HUES6 (cell line): ENCODE measurements around the gene ERBB4.
"Not testable (repeated sequence)": the region's sequence is repeated elsewhere in the genome, so short reads cannot be mapped to it uniquely, and the experiment has no call there.

Experiments
- H3K27ac ChIP-seq: 2 replicates; pipeline ENCODE4 v1.7.0; 2013; ENCODE audit warnings: low read depth, mild to moderate bottlenecking, low read length, inconsistent platforms
- H3K27me3 ChIP-seq: 2 replicates; pipeline ENCODE4 v1.6.1; 2013; ENCODE audit warnings: low read length; ENCODE audit not compliant: control insufficient read depth, insufficient read depth
- H3K36me3 ChIP-seq: 2 replicates; pipeline ENCODE4 v1.6.1; 2013; ENCODE audit warnings: low read length; ENCODE audit not compliant: control insufficient read depth, insufficient read depth
- H3K4me1 ChIP-seq: 2 replicates; pipeline ENCODE4 v1.6.1; 2013; ENCODE audit warnings: low read length; ENCODE audit not compliant: control insufficient read depth, insufficient read depth
- H3K4me3 ChIP-seq: 2 replicates; pipeline ENCODE4 v1.5.1; 2013; ENCODE audit warnings: low read depth, low read length
- H3K9ac ChIP-seq: one replicate; pipeline ENCODE4 v1.6.1; 2013; ENCODE audit warnings: mild to moderate bottlenecking, low read length
- H3K9me3 ChIP-seq: 2 replicates; pipeline ENCODE4 v1.6.1; 2013; ENCODE audit warnings: low read depth, low read length; ENCODE audit not compliant: control insufficient read depth, insufficient read depth

ERBB4 gene

DNA sequence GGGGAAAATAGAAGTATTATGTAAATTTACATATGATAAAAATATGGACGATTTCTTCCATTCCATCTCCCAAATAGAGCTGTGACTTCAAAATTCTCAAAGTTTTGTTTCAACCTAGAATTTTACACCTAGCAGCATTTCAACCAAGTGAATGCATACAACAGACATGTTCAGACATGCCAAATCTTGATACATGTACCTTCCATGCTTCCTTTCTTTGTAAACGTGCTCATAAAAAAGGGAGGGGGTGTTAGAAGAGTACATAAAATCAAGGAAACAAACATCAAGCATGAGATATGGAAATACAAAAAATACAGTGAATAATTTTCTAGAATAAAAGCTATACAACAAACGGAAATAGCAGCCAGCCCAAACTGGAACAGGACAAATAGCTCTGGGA is 974.2 kb downstream of the ERBB4 start:
- no peak overlapping the region for H3K4me3 ChIP-seq
- no peak overlapping the region for H3K9ac ChIP-seq
- no peak overlapping the region for H3K27ac ChIP-seq
- no peaks in the 10 kb centered on the region for H3K4me1 ChIP-seq
- H3K9me3 ChIP-seq = peaks cover 3% of the 10 kb centered on the region; the same call in 1 of the 2 replicates
- no peaks in the 10 kb centered on the region for H3K36me3 ChIP-seq
- H3K27me3 ChIP-seq = no peaks in the 10 kb centered on the region

DNA sequence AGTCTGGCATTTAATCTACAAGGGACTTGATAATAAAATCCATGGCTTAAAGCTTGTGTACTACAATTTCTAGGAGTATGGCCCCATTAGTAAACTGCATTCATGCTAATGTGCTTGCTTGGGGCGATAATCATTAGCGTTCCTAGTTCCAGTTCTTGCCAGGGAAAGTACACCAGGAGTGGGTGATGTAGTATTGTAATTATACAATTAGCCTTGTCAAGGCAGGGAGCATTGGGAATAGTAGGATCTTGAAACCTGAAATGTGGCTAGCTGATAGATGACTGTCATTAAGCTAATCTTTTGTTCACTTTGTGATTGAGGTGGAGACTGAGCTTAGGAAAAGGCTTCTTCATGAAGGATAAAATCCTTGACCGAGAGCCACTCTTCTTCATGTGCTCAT is 993.0 kb downstream of the ERBB4 start:
- no peaks in the 10 kb centered on the region for H3K4me1 ChIP-seq
- H3K27ac ChIP-seq = no peak overlapping the region
- H3K36me3 ChIP-seq = no peaks in the 10 kb centered on the region
- no peaks in the 10 kb centered on the region for H3K27me3 ChIP-seq
- no peaks in the 10 kb centered on the region for H3K9me3 ChIP-seq
- no peak overlapping the region for H3K4me3 ChIP-seq
- no peak overlapping the region for H3K9ac ChIP-seq

DNA sequence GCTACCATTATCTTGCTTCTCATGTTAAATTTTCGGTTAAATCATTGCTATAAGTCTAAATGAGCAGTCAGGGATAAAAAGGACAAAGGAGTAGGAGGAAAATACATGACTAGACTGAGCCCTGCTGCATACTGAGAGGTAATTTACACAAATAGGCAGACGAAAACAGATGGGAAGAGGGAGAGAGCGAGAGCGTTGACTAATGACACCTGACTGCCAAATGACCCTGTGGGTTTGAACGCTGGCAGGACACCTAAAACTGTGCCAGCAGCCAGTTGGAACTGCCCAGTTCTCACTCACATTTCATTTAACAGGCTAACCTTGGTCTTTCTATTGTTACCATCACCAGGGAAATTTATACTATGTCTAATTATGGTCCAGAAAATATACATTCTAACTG is 1004.0 kb downstream of the ERBB4 start:
- no peaks in the 10 kb centered on the region for H3K9me3 ChIP-seq
- H3K36me3 ChIP-seq = no peaks in the 10 kb centered on the region
- no peaks in the 10 kb centered on the region for H3K27me3 ChIP-seq
- H3K9ac ChIP-seq = no peak overlapping the region
- no peaks in the 10 kb centered on the region for H3K4me1 ChIP-seq
- no peak overlapping the region for H3K4me3 ChIP-seq
- H3K27ac ChIP-seq = no peak overlapping the region

- H3K4me3 ChIP-seq, H3K4me1 ChIP-seq, H3K27me3 ChIP-seq: not testable (repeated sequence)
Measured at GRCh38 chr2:211524248-211524647, 1014.4 kb downstream of the ERBB4 start.

GRCh38 chr2:211516537-211516936 is 1022.1 kb downstream of the ERBB4 start:
- no peaks in the 10 kb centered on the region for H3K27me3 ChIP-seq
- H3K9me3 ChIP-seq = no peaks in the 10 kb centered on the region
- no peak overlapping the region for H3K27ac ChIP-seq
- no peak overlapping the region for H3K4me3 ChIP-seq
- H3K4me1 ChIP-seq = peaks cover 4% of the 10 kb centered on the region; the same call in 1 of the 2 replicates
- H3K9ac ChIP-seq = no peak overlapping the region
- no peaks in the 10 kb centered on the region for H3K36me3 ChIP-seq

More at GRCh38 chr2:211524248-211524647, 1014.4 kb downstream of the ERBB4 start:
- not testable (repeated sequence) for H3K9me3 ChIP-seq, H3K36me3 ChIP-seq, H3K9ac ChIP-seq, H3K27ac ChIP-seq

GRCh38 chr2:211514049-211514448 is 1024.6 kb downstream of the ERBB4 start:
- Histone ChIP-seq H3K4me3 (no peak overlapping the region), H3K27me3 (no peaks in the 10 kb centered on the region), H3K9ac (no peak overlapping the region), H3K27ac (no peak overlapping the region), H3K4me1 (peaks cover 4% of the 10 kb centered on the region; the same call in 1 of the 2 replicates), H3K9me3 (no peaks in the 10 kb centered on the region), H3K36me3 (no peaks in the 10 kb centered on the region)

- H3K9ac ChIP-seq = no peak overlapping the region
- H3K4me1 ChIP-seq = peaks cover 4% of the 10 kb centered on the region; the same call in 1 of the 2 replicates
- H3K36me3 ChIP-seq = no peaks in the 10 kb centered on the region
- no peak overlapping the region for H3K4me3 ChIP-seq
- H3K27me3 ChIP-seq = no peaks in the 10 kb centered on the region
- H3K9me3 ChIP-seq = no peaks in the 10 kb centered on the region
- H3K27ac ChIP-seq = no peak overlapping the region
Measured at GRCh38 chr2:211513446-211513845, 1025.2 kb downstream of the ERBB4 start.

GRCh38 chr2:211512806-211513205 is 1025.8 kb downstream of the ERBB4 start:
- no peak overlapping the region for H3K27ac ChIP-seq
- no peaks in the 10 kb centered on the region for H3K9me3 ChIP-seq
- H3K4me1 ChIP-seq = peaks cover 4% of the 10 kb centered on the region; the same call in 1 of the 2 replicates
- no peak overlapping the region for H3K9ac ChIP-seq
- no peaks in the 10 kb centered on the region for H3K36me3 ChIP-seq
- no peaks in the 10 kb centered on the region for H3K27me3 ChIP-seq
- H3K4me3 ChIP-seq = no peak overlapping the region

- no peak overlapping the region for H3K4me3 ChIP-seq
- peaks cover 1% of the 10 kb centered on the region for H3K4me1 ChIP-seq
- no peaks in the 10 kb centered on the region for H3K27me3 ChIP-seq
- H3K9me3 ChIP-seq = no peaks in the 10 kb centered on the region
- no peak overlapping the region for H3K9ac ChIP-seq
- no peak overlapping the region for H3K27ac ChIP-seq
- H3K36me3 ChIP-seq = no peaks in the 10 kb centered on the region
Measured at GRCh38 chr2:211503856-211504255, 1034.7 kb downstream of the ERBB4 start.

- Histone ChIP-seq H3K9ac (no peak overlapping the region), H3K36me3 (no peaks in the 10 kb centered on the region), H3K27ac (no peak overlapping the region), H3K9me3 (no peaks in the 10 kb centered on the region), H3K4me1 (peaks cover 7% of the 10 kb centered on the region), H3K27me3 (no peaks in the 10 kb centered on the region), H3K4me3 (no peak overlapping the region)
Measured at GRCh38 chr2:211503198-211503597, 1035.4 kb downstream of the ERBB4 start.

- Histone ChIP-seq H3K27me3 (no peaks in the 10 kb centered on the region), H3K4me3 (no peak overlapping the region), H3K4me1 (peaks cover 7% of the 10 kb centered on the region), H3K9me3 (no peaks in the 10 kb centered on the region), H3K9ac (no peak overlapping the region), H3K27ac (no peak overlapping the region), H3K36me3 (no peaks in the 10 kb centered on the region)
Measured at GRCh38 chr2:211498551-211499205, 1039.9 kb downstream of the ERBB4 start.
